GM21381 (cell line): ENCODE results near the gene FAM174B.

Experiments used
- ATAC-seq: cut with Tn5 transposase; IDR thresholded peaks from one replicate; pipeline ENCODE4 v1.9.1; 2021; ENCODE audit warnings: mild to moderate bottlenecking, moderate library complexity; ENCODE audit not compliant: unreplicated experiment

Gene FAM174B

GRCh38 chr15:92643849-92644815 lies 11.4 kb downstream of the FAM174B start:
- no peak for ATAC-seq

DNA sequence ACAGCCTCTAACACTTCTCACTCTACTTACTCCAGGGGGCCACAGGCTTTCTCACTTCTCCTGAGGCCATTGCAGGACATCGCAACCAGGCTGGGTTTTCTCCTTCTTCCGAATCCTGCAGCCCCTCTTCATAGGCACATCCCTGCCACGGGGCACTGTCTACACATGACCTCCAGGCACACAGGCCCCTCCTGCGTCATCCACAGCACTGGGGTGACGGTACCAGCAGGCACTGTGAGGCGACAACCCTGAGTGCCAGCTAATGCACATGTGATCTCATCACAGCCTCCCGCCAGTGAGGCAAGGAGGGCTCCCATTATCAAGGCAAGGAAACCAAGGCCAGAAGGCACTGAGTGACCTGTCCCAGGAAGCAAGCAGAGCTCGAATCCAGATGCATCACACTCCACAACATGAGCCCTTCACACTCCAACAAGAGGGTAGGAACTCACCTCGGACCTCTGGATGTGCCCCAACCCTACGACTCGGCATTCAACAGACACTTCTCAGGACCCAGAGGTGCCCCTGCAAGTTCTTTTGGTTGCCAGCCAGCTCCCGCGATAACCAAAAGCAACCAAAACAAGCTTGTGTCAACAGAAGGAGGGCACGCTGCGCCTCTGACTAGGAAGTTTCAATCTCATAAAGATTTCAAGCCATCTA lies 16.7 kb downstream of the FAM174B start:
- ATAC-seq = no peak

GRCh38 chr15:92638291-92638708 lies 17.3 kb downstream of the FAM174B start:
- ATAC-seq = no peak

DNA sequence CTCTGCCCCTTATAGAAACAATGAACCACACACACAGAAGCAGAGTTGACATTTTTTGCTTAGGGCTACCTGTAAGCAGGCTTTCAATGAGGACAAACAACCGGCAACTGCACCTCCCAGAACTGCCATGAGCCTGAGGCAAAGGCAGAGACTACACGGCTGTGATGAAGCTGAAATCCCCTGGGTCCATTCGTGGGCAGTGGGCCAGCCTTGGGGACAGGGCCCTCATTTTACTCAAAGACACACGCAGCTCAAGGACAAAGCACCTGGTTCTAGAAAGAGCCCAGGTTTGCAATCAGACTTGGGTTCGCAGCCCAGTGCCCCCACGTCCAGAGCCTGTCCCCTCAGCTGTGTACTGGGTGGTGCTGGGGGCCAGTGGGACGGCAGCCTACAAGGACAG lies 17.9 kb downstream of the FAM174B start:
- no peak for ATAC-seq

GRCh38 chr15:92636908-92637481 lies 18.6 kb downstream of the FAM174B start:
- no peak for ATAC-seq

GRCh38 chr15:92636401-92636907 lies 19.1 kb downstream of the FAM174B start:
- no peak for ATAC-seq

DNA sequence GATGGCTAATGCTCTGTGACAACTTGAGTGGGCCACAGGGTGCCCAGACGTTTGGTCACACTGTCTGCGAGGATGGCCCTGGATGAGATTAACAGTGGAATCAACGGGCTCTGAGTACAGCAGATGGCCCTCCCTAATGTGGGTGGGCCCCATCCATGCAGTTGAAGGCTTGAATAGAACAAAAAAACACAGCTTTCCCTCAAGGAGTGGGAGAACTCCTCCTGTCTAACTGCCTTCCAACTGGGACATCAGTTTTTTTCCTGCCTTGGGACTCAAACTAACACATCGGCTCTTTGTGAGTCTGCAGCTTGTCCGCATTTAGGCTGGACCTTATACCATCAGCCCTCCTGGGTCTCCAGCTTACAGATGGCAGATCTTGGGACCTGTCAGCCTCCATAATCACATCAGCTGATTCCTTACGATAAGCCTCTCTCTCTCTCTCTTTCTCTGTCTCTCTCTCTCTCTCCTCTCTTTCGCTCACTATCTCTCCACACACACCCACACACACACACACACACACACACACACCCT lies 20.8 kb downstream of the FAM174B start:
- no peak for ATAC-seq

DNA sequence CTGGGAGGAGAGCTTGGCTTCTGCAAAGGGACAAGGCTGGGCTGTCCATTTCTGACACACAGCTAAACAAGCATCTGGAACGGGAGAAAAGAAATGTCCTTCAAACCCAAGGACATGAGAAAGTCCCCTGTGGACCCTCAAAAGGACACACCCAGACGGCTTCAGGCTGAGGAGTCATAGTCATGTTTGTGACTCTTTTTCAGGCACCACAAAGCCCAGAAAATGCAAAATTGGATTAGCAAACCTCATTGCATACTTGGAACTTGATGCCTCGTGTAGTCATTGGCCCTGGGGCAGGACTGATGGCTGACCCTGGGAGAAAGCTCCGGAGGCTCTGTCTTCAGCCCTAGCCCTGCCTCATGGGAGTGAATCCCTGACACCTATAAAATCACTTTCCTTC lies 21.5 kb downstream of the FAM174B start:
- ATAC-seq = no peak

DNA sequence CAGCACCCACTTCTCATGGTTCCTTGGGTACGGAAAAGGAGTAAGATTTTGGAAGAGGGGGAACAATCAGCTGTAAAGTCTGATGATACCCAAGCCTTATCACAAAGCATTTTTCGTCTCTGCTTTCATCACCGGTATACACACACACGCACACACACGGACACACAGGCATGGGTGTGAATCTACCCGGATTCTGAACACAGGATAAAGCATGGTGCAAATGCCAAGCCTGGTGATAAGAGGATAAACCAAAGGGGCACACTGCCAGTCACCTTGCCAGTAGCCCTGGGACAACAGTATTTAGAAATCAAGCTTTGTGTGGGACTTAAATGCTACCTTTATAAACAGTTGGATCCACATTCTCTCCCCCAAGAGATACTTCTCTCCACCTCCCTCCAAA lies 22.2 kb downstream of the FAM174B start:
- ATAC-seq = no peak

DNA sequence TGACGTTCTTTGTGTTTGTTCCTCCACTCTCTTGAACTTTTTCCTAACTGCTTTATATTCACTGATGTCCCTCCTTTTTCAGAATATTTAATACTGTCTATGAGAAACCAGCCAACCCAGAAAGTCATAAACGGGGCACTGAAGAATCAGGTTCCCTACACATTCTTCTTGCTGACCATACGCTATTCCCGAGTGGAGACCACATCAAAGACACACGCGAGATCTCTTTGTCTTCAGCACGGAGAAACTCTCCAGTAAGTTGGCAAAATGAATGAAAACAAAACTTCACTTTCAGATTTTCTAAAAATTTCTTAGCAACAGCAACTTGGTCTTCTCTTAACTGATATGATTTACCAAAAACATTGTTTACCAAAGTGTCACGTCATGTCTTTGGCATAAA lies 22.6 kb downstream of the FAM174B start:
- ATAC-seq = no peak

GRCh38 chr15:92631721-92632120 lies 23.9 kb downstream of the FAM174B start:
- no peak for ATAC-seq

- no peak for ATAC-seq
These were observed 25.5 kb downstream of the FAM174B start for GRCh38 chr15:92629975-92630626.

GRCh38 chr15:92629276-92629974 lies 26.1 kb downstream of the FAM174B start:
- no peak for ATAC-seq

GRCh38 chr15:92627014-92627413 lies 28.6 kb downstream of the FAM174B start:
- ATAC-seq = no peak

DNA sequence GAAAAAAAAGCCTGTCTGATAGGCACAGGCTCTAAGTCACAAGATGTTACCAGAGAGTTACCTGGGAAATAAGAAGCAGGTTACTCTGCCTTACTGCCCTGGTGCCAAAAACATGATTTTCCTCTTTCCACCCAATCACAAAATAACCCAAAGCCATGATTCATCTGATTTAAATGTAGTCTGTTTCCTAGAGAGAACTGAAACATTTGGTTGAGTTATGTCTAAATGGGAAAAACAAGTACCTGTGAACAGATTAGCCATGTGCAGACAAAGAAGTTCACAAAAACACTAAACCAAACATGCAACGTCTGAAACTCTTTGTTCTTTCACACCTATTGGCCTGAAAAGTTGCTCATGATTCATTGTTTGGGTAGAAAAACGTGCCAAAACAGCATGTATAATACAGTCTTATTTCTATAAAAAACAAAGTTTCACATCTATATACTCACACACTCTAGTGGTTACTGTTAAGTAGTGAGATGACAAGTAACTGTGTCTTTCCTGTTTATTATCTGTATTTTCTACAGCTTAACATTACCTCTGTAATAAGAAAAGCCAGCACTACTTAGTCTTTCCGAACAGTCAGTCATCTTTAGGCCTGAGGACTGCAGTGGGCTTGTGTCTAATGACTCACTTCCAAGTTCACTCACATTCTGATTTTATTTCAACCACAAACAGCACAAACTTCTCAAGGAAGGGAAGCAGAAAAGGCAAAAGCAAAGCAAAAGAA lies 30.2 kb downstream of the FAM174B start:
- peak; percentile 71 for ATAC-seq

GRCh38 chr15:92624401-92624991 lies 31.1 kb downstream of the FAM174B start:
- no peak for ATAC-seq

GRCh38 chr15:92623435-92623834 lies 32.1 kb downstream of the FAM174B start:
- no peak for ATAC-seq

GRCh38 chr15:92621972-92622533 lies 33.5 kb downstream of the FAM174B start:
- no peak for ATAC-seq

DNA sequence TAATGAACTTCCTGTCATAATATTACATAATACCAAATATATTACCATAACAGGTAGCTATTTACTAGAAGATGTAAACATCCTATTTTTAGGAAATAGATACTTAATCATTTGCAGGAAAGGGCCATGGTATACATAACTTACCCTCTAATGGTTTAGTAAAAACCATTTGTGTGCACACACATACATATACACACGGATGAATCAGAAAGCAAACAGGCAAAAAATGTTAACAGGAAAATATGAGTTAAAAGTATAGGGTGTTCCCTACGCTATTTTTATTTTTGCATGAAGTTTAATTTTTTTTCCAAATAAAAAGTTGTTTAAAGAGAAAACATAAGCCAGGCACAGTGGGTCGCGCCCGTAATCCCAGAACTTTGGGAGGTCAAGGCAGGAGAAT lies 34.6 kb downstream of the FAM174B start:
- ATAC-seq = no peak
